ENCODE data around the gene INPP4A.

INPP4A gene

DNA sequence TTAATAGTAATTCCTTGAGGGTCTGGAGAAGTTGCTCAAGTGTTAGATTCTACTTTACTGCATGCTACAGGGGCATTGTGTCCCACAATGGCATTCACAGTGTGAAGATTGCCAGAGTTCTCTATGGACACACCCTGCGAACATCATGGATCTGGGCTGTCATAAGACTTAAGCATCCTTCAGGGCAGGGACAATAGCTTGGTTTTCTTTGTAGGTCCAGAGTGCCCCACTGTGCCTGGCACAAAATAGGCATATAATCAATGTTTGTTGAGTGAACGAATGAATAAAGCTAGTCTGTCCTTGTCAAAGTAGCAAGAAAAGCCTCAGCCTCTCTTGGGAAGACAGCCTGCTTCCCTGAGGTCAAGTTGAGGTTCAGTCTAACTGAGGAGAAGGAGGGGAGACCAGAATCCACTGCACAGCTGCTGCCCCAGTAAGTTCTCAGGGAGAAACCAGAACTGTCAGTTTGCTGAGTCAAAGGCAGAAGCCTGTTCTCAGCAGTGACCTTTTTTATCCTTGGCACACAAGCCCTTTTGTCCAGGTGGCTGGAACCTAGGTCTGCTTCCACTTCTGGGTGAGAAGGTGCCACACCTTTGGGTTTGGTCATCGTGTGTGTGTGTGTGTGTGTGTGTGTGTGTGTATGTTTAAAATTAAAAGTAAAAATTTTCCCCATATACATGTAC lies 15.0 kb downstream of the INPP4A start:
- peaks cover 85 to 94% of the 10 kb centered on the region in 2 experiments for H3K4me1 ChIP-seq (ENCODE audit: control insufficient read depth in 1 of 2, insufficient read depth in 1 of 2, low read depth in 1 of 2, low read length in 1 of 2)
- H3K4me3 ChIP-seq (ENCODE audit: low read depth in 1 of 2, low read length in 1 of 2) = peak overlapping the region in 1 of 2 experiments; percentile 7
- TF ChIP-seq, protein P1, sequence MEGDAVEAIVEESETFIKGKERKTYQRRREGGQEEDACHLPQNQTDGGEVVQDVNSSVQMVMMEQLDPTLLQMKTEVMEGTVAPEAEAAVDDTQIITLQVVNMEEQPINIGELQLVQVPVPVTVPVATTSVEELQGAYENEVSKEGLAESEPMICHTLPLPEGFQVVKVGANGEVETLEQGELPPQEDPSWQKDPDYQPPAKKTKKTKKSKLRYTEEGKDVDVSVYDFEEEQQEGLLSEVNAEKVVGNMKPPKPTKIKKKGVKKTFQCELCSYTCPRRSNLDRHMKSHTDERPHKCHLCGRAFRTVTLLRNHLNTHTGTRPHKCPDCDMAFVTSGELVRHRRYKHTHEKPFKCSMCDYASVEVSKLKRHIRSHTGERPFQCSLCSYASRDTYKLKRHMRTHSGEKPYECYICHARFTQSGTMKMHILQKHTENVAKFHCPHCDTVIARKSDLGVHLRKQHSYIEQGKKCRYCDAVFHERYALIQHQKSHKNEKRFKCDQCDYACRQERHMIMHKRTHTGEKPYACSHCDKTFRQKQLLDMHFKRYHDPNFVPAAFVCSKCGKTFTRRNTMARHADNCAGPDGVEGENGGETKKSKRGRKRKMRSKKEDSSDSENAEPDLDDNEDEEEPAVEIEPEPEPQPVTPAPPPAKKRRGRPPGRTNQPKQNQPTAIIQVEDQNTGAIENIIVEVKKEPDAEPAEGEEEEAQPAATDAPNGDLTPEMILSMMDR (IDR thresholded peaks at IDR 0.05) = no peak
- H3K36me3 ChIP-seq = no peaks in the 10 kb centered on the region
- H3K27me3 ChIP-seq = no peaks in the 10 kb centered on the region
- H3K9me3 ChIP-seq = no peaks in the 10 kb centered on the region
- H3K27ac ChIP-seq = peak overlapping the region; percentile 94

DNA sequence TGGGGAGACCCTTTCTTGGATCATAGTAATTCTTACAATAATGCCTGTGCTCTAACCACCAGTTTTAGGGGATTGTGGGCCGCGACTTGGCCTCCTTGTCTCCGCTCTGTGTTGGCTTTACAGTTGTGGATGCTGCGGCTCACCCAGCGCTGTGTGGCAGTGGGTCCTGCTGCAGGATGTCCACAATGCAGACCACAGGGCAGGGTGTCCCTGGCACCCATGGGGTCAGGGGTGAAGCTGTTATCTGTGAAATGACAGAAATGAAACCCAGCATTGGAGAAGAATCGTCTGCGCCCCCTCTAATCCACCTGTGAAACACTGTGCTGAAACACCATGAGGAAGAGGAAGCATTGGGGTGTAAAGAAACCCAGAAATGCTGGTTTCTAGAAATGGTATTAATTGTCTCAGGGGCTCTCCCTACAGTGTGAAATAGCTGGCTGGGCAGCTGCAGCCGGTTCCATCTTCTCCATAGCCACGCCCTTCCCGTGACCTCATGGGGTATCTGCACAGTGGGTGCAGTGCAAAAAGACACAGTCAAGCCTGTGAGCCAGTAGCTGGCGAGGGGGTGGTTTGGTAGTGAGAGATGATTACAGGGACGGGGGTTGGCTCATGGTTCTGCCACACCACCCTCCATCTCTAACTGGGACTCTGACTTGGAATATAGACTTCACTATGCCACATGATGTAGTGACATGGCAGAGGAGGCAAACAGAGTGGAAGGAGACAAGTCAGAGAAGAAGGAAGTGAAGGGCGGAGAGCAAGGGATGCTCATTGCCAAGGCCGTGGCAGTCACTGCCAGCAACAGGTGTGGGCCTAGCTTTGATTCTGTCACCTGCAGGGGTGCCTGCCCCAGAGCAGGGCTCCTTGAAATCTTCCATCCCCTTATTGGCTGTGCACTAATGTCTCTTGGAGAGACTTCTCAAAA lies 16.2 kb downstream of the INPP4A start:
- peak overlapping the region; percentile 94 for H3K27ac ChIP-seq

DNA sequence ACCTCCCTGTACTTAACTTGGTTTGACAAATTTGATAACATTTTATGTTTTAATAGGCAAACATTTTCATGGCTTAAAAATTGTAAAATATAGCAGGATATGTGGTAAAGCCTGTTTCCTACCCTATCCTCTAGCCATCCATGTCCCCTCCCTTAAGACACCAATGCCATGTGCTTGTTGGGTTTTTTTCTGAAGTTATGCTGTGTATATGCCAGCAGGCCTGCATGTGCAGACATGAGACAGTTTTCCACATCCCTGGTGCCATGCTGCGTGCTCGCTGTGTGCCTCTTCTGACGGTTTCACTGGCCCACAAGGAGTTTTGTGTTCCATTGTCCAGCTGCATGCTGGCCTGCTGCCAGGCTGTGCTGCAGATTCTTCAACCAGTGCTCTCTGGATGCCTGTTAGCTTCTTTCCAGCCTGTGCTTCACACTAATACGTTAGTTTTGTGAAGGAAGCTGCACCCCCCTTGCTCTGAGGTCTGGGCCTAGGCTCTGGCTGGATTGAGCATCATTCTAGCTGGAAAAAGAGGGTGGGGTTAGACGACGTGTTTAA lies 16.9 kb downstream of the INPP4A start:
- no peaks in the 10 kb centered on the region for H3K9me3 ChIP-seq
- no peaks in the 10 kb centered on the region for H3K27me3 ChIP-seq
- TF ChIP-seq, protein P1 (IDR thresholded peaks at IDR 0.05) = no peak
- H3K27ac ChIP-seq = peak overlapping the region; percentile 94
- no peak overlapping the region for H3K4me3 ChIP-seq (ENCODE audit: low read depth in 1 of 2, low read length in 1 of 2)
- peaks cover 85 to 94% of the 10 kb centered on the region in 2 experiments for H3K4me1 ChIP-seq (ENCODE audit: control insufficient read depth in 1 of 2, insufficient read depth in 1 of 2, low read depth in 1 of 2, low read length in 1 of 2)
- no peaks in the 10 kb centered on the region for H3K36me3 ChIP-seq

More for the DNA sequence above, 16.2 kb downstream of the INPP4A start:
- TF ChIP-seq, protein P1 (IDR thresholded peaks at IDR 0.05) = no peak
- Histone ChIP-seq H3K4me3 (ENCODE audit: low read depth in 1 of 2, low read length in 1 of 2) (peak overlapping the region in 1 of 2 experiments; percentile 7), H3K4me1 (ENCODE audit: control insufficient read depth in 1 of 2, insufficient read depth in 1 of 2, low read depth in 1 of 2, low read length in 1 of 2) (peaks cover 85 to 94% of the 10 kb centered on the region in 2 experiments), H3K36me3 (no peaks in the 10 kb centered on the region), H3K27me3 (no peaks in the 10 kb centered on the region), H3K9me3 (no peaks in the 10 kb centered on the region)

DNA sequence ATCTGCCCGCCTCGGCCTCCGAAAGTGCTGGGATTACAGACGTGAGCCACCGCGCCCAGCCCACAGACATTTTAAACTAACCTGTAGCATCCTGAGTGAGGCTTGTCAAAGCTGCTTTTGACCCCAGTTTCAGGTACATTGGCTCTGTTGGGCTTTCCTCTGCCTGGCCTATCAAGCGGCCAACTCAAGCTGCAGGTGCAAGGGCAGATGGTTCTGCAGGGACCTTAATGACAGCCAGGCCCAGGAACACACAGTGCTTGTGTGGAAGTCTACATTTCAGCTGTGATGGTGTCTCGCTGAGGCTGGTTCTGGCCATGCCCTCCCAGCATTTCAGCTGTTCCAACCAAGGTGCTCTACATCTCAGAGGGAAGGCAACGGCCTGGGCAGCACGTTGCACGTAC lies 18.4 kb downstream of the INPP4A start:
- H3K27ac ChIP-seq = peak overlapping the region; percentile 94
- no peaks in the 10 kb centered on the region for H3K9me3 ChIP-seq

DNA sequence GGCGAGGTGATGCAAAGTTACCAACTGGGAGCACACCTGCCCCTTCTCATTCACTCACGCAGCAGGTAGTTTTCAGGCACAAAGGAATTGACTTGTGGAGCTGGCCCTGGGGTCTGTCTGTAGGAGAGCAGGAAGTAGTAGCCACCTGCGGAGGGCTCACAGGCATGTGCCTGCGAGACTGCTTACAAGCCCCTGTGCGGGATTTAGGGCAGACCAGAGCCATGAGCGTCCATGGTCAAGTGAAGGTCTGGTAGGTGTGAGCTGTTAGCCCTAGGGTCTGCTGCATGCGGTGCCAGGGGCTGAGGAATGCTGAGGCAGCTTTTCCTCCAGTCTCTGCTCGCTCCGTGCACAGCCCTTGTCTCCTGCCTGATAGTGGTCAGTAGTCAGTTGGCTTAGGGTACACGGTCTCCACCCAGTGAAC lies 18.9 kb downstream of the INPP4A start:
- Histone ChIP-seq H3K36me3 (no peaks in the 10 kb centered on the region), H3K27me3 (no peaks in the 10 kb centered on the region), H3K4me1 (ENCODE audit: control insufficient read depth in 1 of 2, insufficient read depth in 1 of 2, low read depth in 1 of 2, low read length in 1 of 2) (peaks cover 98 to 100% of the 10 kb centered on the region in 2 experiments), H3K27ac (peak overlapping the region; percentile 94), H3K4me3 (ENCODE audit: low read depth in 1 of 2, low read length in 1 of 2) (peak overlapping the region; percentile 52), H3K9me3 (no peaks in the 10 kb centered on the region)
- TF ChIP-seq, protein P1 (IDR thresholded peaks at IDR 0.05) = no peak

More for the DNA sequence above, 18.4 kb downstream of the INPP4A start:
- Histone ChIP-seq H3K36me3 (no peaks in the 10 kb centered on the region), H3K27me3 (no peaks in the 10 kb centered on the region), H3K4me1 (ENCODE audit: control insufficient read depth in 1 of 2, insufficient read depth in 1 of 2, low read depth in 1 of 2, low read length in 1 of 2) (peaks cover 94 to 100% of the 10 kb centered on the region in 2 experiments), H3K4me3 (ENCODE audit: low read depth in 1 of 2, low read length in 1 of 2) (peak overlapping the region; percentile 5 to 52)
- TF ChIP-seq, protein P1 (IDR thresholded peaks at IDR 0.05) = no peak

All from neutrophil (primary cell).